Hepatocyte (in vitro differentiated cells): Measurements from ENCODE around the gene TFR2. TPM values are rescaled to one million over a fixed set of nuclear protein-coding genes. Genes with fewer than 3 reads are reported as not detected.
A peak's percentile ranks its signal among the peaks of the same experiment; 100 is the strongest.

Experiments
- DNase-seq: peaks from one replicate; pipeline ENCODE4 v3.0.0-alpha.2; 2016; ENCODE audit warnings: low spot score
- H2AFZ ChIP-seq: fragments of 200-600 bp; sonication (generic); 2 replicates; pipeline ENCODE4 v1.6.0; 2016; ENCODE audit warnings: antibody characterized with exemption, mild to moderate bottlenecking
- H3K27ac ChIP-seq: fragments of 200-600 bp; sonication (generic); 2 replicates; pipeline ENCODE4 v1.5.1; 2016; ENCODE audit warnings: mild to moderate bottlenecking
- H3K27me3 ChIP-seq: fragments of 200-600 bp; sonication (generic); 2 replicates; pipeline ENCODE4 v1.6.1; 2016
- H3K36me3 ChIP-seq: fragments of 200-600 bp; sonication (generic); replicated peaks from 2 replicates; pipeline ENCODE4 v1.5.1; 2016; ENCODE audit warnings: low read depth; ENCODE audit not compliant: insufficient read depth
- H3K4me1 ChIP-seq: fragments of 200-600 bp; sonication (generic); 2 replicates; pipeline ENCODE4 v1.5.1; 2016; ENCODE audit warnings: mild to moderate bottlenecking, moderate library complexity; ENCODE audit not compliant: insufficient read depth
- H3K4me2 ChIP-seq: fragments of 200-600 bp; sonication (generic); 2 replicates; pipeline ENCODE4 v1.6.0; 2016
- H3K4me3 ChIP-seq: fragments of 200-600 bp; sonication (generic); 2 replicates; pipeline ENCODE4 v1.5.1; 2016; ENCODE audit warnings: mild to moderate bottlenecking
- H3K79me2 ChIP-seq: fragments of 200-600 bp; sonication (generic); 2 replicates; pipeline ENCODE4 v1.6.0; 2017; ENCODE audit warnings: mild to moderate bottlenecking
- H3K9me2 ChIP-seq: fragments of 200-600 bp; sonication (generic); replicated peaks from 2 replicates; pipeline ENCODE4 v1.6.0; 2017; ENCODE audit warnings: mild to moderate bottlenecking; ENCODE audit not compliant: insufficient read depth
- H3K9me3 ChIP-seq: fragments of 200-600 bp; sonication (generic); 2 replicates; pipeline ENCODE4 v1.5.1; 2016; ENCODE audit warnings: low read depth, mild to moderate bottlenecking
- H4K20me1 ChIP-seq: fragments of 200-600 bp; sonication (generic); 2 replicates; pipeline ENCODE4 v1.6.0; 2016; ENCODE audit warnings: mild to moderate bottlenecking; ENCODE audit not compliant: insufficient read depth, poor library complexity, severe bottlenecking
- EZH2 ChIP-seq: fragments of 200-600 bp; sonication (generic); IDR thresholded peaks from 2 replicates; pipeline ENCODE4 v1.6.1; 2016; ENCODE audit warnings: antibody characterized with exemption, mild to moderate bottlenecking, borderline replicate concordance
- EZH2phosphoT487 ChIP-seq: fragments of 200-600 bp; sonication (generic); IDR thresholded peaks from one replicate; pipeline ENCODE4 v1.6.1; 2018; ENCODE audit warnings: antibody characterized with exemption, mild to moderate bottlenecking, low read depth, moderate library complexity; ENCODE audit not compliant: unreplicated experiment, severe bottlenecking
- WGBS: methylation state at CpG from one replicate; pipeline ENCODE4 v1.1.6; 2016; ENCODE audit warnings: low lambda C conversion rate; ENCODE audit errors: missing lambda C conversion rate; 5-methylcytosine and 5-hydroxymethylcytosine counted together
- polyA plus RNA-seq: library from polyadenylated mRNA; unstranded; fragments of >200 nt; fragmentation: Nextera tagmentation; extraction: Ambion mirVana; gene quantifications from 2 replicates; pipeline ENCODE4 v1.2.1, GENCODE V29; 2016
- total RNA-seq: library from RNA; depleted of rRNA; stranded (reverse); fragments of >200 nt; gene quantifications from 2 replicates; pipeline ENCODE4 v1.2.3, GENCODE V29; 2014
- TF ChIP-seq, protein P1 (sequence below): fragments of 200-600 bp; sonication (generic); IDR thresholded peaks from 2 replicates; pipeline ENCODE4 v1.5.1; 2016; ENCODE audit warnings: antibody characterized with exemption, mild to moderate bottlenecking; ENCODE audit not compliant: poor library complexity

Gene TFR2
- total and polyA plus RNA-seq, 2 experiments from 2014 or later: 13.5 to 16.8 TPM

DNA sequence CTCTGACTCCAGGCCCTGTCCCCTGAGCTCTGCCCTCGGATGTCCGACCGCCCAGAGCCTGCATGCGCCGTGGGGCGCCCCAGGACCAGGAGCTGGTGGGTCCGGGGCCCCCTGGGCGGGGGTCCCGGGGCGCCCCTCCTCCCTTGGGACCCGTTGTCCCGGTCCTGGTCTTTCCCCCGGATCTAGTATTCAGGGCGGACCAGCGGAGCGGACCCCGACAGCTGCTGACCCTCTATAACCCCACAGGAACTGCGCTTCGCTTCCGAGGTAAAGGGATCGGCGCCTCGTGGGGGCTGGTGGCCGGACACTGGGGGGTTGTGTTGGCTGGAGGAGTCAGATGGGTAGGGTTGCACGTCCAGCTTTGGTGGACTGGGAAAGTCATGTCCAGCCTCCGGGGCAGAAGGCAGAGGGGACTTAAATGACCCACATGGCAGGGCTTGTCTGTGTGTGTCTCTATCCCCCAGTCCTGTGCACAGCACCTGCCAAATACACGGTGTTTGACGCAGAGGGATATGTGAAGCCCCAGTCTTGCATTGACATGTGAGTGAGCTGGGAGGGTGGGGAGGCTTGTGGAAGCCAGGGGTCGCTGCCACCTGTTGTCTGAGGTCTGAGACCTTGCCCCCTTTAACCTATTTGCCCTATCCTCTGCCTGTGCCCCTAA is 28.5 kb downstream of the TFR2 start:
- H3K79me2 ChIP-seq: peaks cover 14% of the 10 kb centered on the region
- H2AFZ ChIP-seq: peak overlapping the region; percentile 78
- no peak overlapping the region for H3K27ac ChIP-seq
- H3K27me3 ChIP-seq: no peaks in the 10 kb centered on the region
- DNase-seq: peak; percentile 36
- peaks cover 3% of the 10 kb centered on the region for H3K4me1 ChIP-seq
- no peaks in the 10 kb centered on the region for H4K20me1 ChIP-seq
- 10% methylated on average over 14 of the region's 29 CpGs for WGBS
- TF ChIP-seq, protein P1, sequence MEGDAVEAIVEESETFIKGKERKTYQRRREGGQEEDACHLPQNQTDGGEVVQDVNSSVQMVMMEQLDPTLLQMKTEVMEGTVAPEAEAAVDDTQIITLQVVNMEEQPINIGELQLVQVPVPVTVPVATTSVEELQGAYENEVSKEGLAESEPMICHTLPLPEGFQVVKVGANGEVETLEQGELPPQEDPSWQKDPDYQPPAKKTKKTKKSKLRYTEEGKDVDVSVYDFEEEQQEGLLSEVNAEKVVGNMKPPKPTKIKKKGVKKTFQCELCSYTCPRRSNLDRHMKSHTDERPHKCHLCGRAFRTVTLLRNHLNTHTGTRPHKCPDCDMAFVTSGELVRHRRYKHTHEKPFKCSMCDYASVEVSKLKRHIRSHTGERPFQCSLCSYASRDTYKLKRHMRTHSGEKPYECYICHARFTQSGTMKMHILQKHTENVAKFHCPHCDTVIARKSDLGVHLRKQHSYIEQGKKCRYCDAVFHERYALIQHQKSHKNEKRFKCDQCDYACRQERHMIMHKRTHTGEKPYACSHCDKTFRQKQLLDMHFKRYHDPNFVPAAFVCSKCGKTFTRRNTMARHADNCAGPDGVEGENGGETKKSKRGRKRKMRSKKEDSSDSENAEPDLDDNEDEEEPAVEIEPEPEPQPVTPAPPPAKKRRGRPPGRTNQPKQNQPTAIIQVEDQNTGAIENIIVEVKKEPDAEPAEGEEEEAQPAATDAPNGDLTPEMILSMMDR: peak; percentile 28
- TF ChIP-seq EZH2phosphoT487: no peak
- peak overlapping the region; percentile 95 for H3K4me2 ChIP-seq
- no peaks in the 10 kb centered on the region for H3K36me3 ChIP-seq
- H3K4me3 ChIP-seq: peak overlapping the region; percentile 50
- no peaks in the 10 kb centered on the region for H3K9me2 ChIP-seq
- H3K9me3 ChIP-seq: no peaks in the 10 kb centered on the region

DNA sequence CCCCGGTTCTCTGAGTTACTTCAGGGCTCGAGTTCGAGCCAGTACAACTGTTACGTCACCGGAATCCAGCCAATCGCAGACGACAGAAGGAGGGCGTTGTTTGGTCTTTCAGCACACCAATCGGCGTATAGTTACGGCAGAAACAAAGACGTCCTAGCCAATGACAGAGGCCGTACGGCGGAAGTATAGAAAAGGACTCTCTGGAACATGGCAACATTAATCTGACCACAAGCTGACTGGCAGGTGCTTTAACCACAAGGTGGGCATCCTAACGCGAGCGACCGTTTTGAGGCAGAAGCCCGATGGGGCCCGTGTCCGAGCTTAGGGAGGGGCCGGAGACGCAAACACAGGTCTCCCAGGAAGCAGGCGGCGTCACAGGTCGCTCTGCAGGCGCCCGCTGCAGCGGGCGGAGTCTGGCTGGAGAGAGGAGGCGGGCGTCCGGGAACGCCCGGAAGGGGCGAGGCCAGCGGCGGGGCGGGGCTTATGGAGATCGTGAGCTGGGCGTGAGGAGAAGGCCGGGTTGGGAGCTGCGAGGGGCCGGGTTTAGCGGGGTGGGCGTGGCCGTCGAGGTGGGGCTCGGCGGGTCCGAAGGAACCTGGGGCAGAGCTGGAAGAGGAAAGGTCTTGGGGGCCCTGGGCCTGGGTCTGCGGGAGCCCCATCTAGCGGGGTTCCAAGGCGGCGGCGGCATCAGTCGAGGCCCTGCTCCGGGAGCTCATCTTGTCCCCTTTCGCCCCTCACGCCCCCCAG is 29.2 kb downstream of the TFR2 start, which contains the start of gene MOSPD3:
Gene MOSPD3 (plus strand): TSS at position 558 of the 747 bp plus-strand sequence. CDS start 252 bp downstream, outside the sequence.
- Histone ChIP-seq H2AFZ (peak within 1 kb of the TSS; percentile 78), H3K79me2 (peaks cover 14% of the 10 kb centered on the region), H3K27ac (peak within 1 kb of the TSS; percentile 90), H3K9me3 (no peaks in the 10 kb centered on the region), H4K20me1 (no peaks in the 10 kb centered on the region), H3K4me3 (peak within 1 kb of the TSS; percentile 50), H3K4me2 (peak within 1 kb of the TSS; percentile 95), H3K4me1 (peaks cover 3% of the 10 kb centered on the region), H3K9me2 (no peaks in the 10 kb centered on the region), H3K36me3 (no peaks in the 10 kb centered on the region), H3K27me3 (no peaks in the 10 kb centered on the region)
- no peak for TF ChIP-seq EZH2
- no peak for TF ChIP-seq EZH2phosphoT487
- TF ChIP-seq, protein P1: no peak
- DNase-seq: peak; percentile 99
- 1% methylated on average over 44 of the region's 61 CpGs for WGBS

DNA sequence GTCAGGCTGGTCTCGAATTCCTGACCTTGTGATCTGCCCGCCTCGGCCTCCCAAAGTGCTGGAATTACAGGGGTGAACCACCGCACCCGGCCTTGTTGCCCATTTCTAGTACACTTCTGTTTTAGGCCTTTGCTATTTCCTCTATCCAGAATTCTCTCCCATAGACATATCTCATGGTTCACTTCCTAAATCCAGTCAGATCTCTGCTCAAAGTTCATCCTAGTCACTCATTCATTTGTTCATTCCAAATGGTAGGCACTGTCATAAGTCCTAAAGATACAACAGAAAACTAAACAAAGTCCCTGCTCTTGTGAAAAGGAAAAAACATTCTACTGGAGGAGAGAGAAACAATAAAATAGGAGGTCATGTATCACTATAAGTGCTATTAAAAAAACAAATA is 31.4 kb downstream of the TFR2 start:
- Histone ChIP-seq H2AFZ (no peak overlapping the region), H3K27ac (no peak overlapping the region), H4K20me1 (no peaks in the 10 kb centered on the region), H3K36me3 (no peaks in the 10 kb centered on the region), H3K27me3 (no peaks in the 10 kb centered on the region), H3K4me2 (no peak overlapping the region), H3K9me2 (no peaks in the 10 kb centered on the region), H3K4me1 (peaks cover 13% of the 10 kb centered on the region), H3K9me3 (no peaks in the 10 kb centered on the region), H3K4me3 (no peak overlapping the region), H3K79me2 (peaks cover 14% of the 10 kb centered on the region)
- TF ChIP-seq EZH2phosphoT487 (no peak), EZH2 (no peak)
- TF ChIP-seq, protein P1: no peak
- no peak for DNase-seq
- WGBS: 96% methylated on average over 5 of the region's 5 CpGs
